ENCODE results near the gene WDR47.

GRCh38 chr1:108961198-108961597, 80.7 kb downstream of the WDR47 start:
- no peak for TF ChIP-seq CTCF (IDR thresholded peaks at IDR 0.05; ENCODE audit: low read depth, low read length, poor library complexity, severe bottlenecking)
- no peak for TF ChIP-seq EZH2phosphoT487 (IDR thresholded peaks at IDR 0.05; ENCODE audit: borderline replicate concordance, low read length)

Data from DOHH2 (cell line).